Activated naive CD4-positive, alpha-beta T cell treated with anti-CD3 and anti-CD28 coated beads, Interleukin-2, amount 10 ng/mL, durations not matched to agents 7 days and 5 days (primary cell): ENCODE data around the gene SLC38A9.
A peak's percentile ranks its signal among the peaks of the same experiment; 100 is the strongest.

Experiments used
- CTCF ChIA-PET: fragments of 350-600 bp; sonication (Branson Sonifier 250); formaldehyde crosslinking; loops from one replicate; lab custom pipeline; 2021; ENCODE audit warnings: antibody characterized with exemption; lab: Charles Lee
- DNase-seq: peaks from one replicate; pipeline ENCODE4 v3.0.0-alpha.2; 2020
- H3K27ac Mint-ChIP-seq: one replicate; pipeline ENCODE4 v1.8.0; 2021; ENCODE audit warnings: mild to moderate bottlenecking, moderate library complexity, mixed read lengths
- H3K27me3 Mint-ChIP-seq: one replicate; pipeline ENCODE4 v1.8.0; 2021; ENCODE audit warnings: mild to moderate bottlenecking, mixed read lengths
- H3K36me3 Mint-ChIP-seq: one replicate; pipeline ENCODE4 v1.8.0; 2021; ENCODE audit warnings: mixed read lengths
- H3K4me1 Mint-ChIP-seq: one replicate; pipeline ENCODE4 v1.8.0; 2021; ENCODE audit warnings: mixed read lengths
- H3K4me3 Mint-ChIP-seq: one replicate; pipeline ENCODE4 v1.8.0; 2021; ENCODE audit warnings: mild to moderate bottlenecking, moderate library complexity, mixed read lengths
- H3K9me3 Mint-ChIP-seq: one replicate; pipeline ENCODE4 v1.8.0; 2021; ENCODE audit warnings: mixed read lengths

SLC38A9 gene

GRCh38 chr5:55603922-55604321, 108.2 kb downstream of the SLC38A9 start:
- H3K27ac Mint-ChIP-seq = no peak overlapping the region
- CTCF ChIA-PET = no interaction called here
- H3K9me3 Mint-ChIP-seq = no peaks in the 10 kb centered on the region
- H3K27me3 Mint-ChIP-seq = peaks cover 4% of the 10 kb centered on the region
- H3K36me3 Mint-ChIP-seq = no peaks in the 10 kb centered on the region
- H3K4me1 Mint-ChIP-seq = peaks cover 46% of the 10 kb centered on the region
- no peak overlapping the region for H3K4me3 Mint-ChIP-seq
- DNase-seq = no peak

GRCh38 chr5:55601628-55602027, 110.5 kb downstream of the SLC38A9 start:
- no peaks in the 10 kb centered on the region for H3K9me3 Mint-ChIP-seq
- peak overlapping the region; percentile 91 for H3K27ac Mint-ChIP-seq
- H3K36me3 Mint-ChIP-seq = no peaks in the 10 kb centered on the region
- peaks cover 46% of the 10 kb centered on the region for H3K4me1 Mint-ChIP-seq
- peaks cover 7% of the 10 kb centered on the region for H3K27me3 Mint-ChIP-seq
- CTCF ChIA-PET = no interaction called here
- DNase-seq = no peak
- peak overlapping the region; percentile 68 for H3K4me3 Mint-ChIP-seq

GRCh38 chr5:55601204-55601618, 110.9 kb downstream of the SLC38A9 start:
- CTCF ChIA-PET = interaction anchor here (0.9 kb wide), 1 partner anchor 161 kb away, joined by 3 read pairs; no protein-coding TSS in a partner anchor
- Mint-ChIP-seq H3K36me3 (no peaks in the 10 kb centered on the region), H3K9me3 (no peaks in the 10 kb centered on the region), H3K4me3 (peak overlapping the region; percentile 68), H3K4me1 (peaks cover 43% of the 10 kb centered on the region), H3K27ac (peak overlapping the region; percentile 91), H3K27me3 (peaks cover 7% of the 10 kb centered on the region)
- no peak for DNase-seq

GRCh38 chr5:55600497-55601203, 111.5 kb downstream of the SLC38A9 start:
- Mint-ChIP-seq H3K9me3 (no peaks in the 10 kb centered on the region), H3K27ac (peak overlapping the region; percentile 91), H3K4me1 (peaks cover 43% of the 10 kb centered on the region), H3K36me3 (no peaks in the 10 kb centered on the region), H3K4me3 (peak overlapping the region; percentile 68), H3K27me3 (peaks cover 7% of the 10 kb centered on the region)
- CTCF ChIA-PET = interaction anchor here (0.9 to 1.2 kb wide), 2 partner anchors 9 to 161 kb away, joined by 3 read pairs; no protein-coding TSS in a partner anchor
- peak; percentile 42 for DNase-seq

- H3K36me3 Mint-ChIP-seq = no peaks in the 10 kb centered on the region
- peak overlapping the region; percentile 68 for H3K4me3 Mint-ChIP-seq
- H3K27me3 Mint-ChIP-seq = peaks cover 7% of the 10 kb centered on the region
- H3K9me3 Mint-ChIP-seq = no peaks in the 10 kb centered on the region
- CTCF ChIA-PET = interaction anchor here (0.9 to 1.2 kb wide), 2 partner anchors 9 to 160 kb away, joined by 3 read pairs; no protein-coding TSS in a partner anchor
- H3K4me1 Mint-ChIP-seq = peaks cover 43% of the 10 kb centered on the region
- peak overlapping the region; percentile 91 for H3K27ac Mint-ChIP-seq
- no peak for DNase-seq
These were observed 112.0 kb downstream of the SLC38A9 start for GRCh38 chr5:55600086-55600485.

GRCh38 chr5:55599148-55600050, 112.7 kb downstream of the SLC38A9 start:
- Mint-ChIP-seq H3K36me3 (peaks cover 2% of the 10 kb centered on the region), H3K27ac (peak overlapping the region; percentile 91), H3K4me3 (no peak overlapping the region), H3K4me1 (peaks cover 44% of the 10 kb centered on the region), H3K9me3 (no peaks in the 10 kb centered on the region), H3K27me3 (peaks cover 7% of the 10 kb centered on the region)
- CTCF ChIA-PET = interaction anchor here (1.2 kb wide), 1 partner anchor 8 kb away, joined by 3 read pairs; no protein-coding TSS in a partner anchor
- no peak for DNase-seq

- no peak overlapping the region for H3K4me3 Mint-ChIP-seq
- H3K9me3 Mint-ChIP-seq = no peaks in the 10 kb centered on the region
- CTCF ChIA-PET = no interaction called here
- H3K27me3 Mint-ChIP-seq = peaks cover 3% of the 10 kb centered on the region
- H3K27ac Mint-ChIP-seq = no peak overlapping the region
- H3K4me1 Mint-ChIP-seq = peaks cover 48% of the 10 kb centered on the region
- DNase-seq = no peak
- H3K36me3 Mint-ChIP-seq = peaks cover 6% of the 10 kb centered on the region
These were observed 114.8 kb downstream of the SLC38A9 start for GRCh38 chr5:55597014-55597981.

GRCh38 chr5:55594671-55595070, 117.5 kb downstream of the SLC38A9 start:
- CTCF ChIA-PET = no interaction called here
- no peak overlapping the region for H3K4me3 Mint-ChIP-seq
- no peak for DNase-seq

GRCh38 chr5:55593115-55593472, 119.0 kb downstream of the SLC38A9 start:
- Mint-ChIP-seq H3K4me1 (peaks cover 34% of the 10 kb centered on the region), H3K27ac (no peak overlapping the region), H3K9me3 (peaks cover 5% of the 10 kb centered on the region), H3K36me3 (peaks cover 10% of the 10 kb centered on the region), H3K4me3 (no peak overlapping the region), H3K27me3 (peaks cover 3% of the 10 kb centered on the region)
- DNase-seq = no peak
- CTCF ChIA-PET = no interaction called here

More at GRCh38 chr5:55594671-55595070, 117.5 kb downstream of the SLC38A9 start:
- Mint-ChIP-seq H3K4me1 (peaks cover 42% of the 10 kb centered on the region), H3K9me3 (no peaks in the 10 kb centered on the region), H3K27me3 (peaks cover 3% of the 10 kb centered on the region), H3K36me3 (peaks cover 8% of the 10 kb centered on the region), H3K27ac (no peak overlapping the region)

- H3K27ac Mint-ChIP-seq = no peak overlapping the region
- H3K4me3 Mint-ChIP-seq = no peak overlapping the region
- peaks cover 32% of the 10 kb centered on the region for H3K4me1 Mint-ChIP-seq
- DNase-seq = no peak
- peaks cover 3% of the 10 kb centered on the region for H3K27me3 Mint-ChIP-seq
- CTCF ChIA-PET = interaction anchor here (1.2 kb wide), 1 partner anchor 44 kb away, joined by 3 read pairs; no protein-coding TSS in a partner anchor
- H3K36me3 Mint-ChIP-seq = peaks cover 10% of the 10 kb centered on the region
- peaks cover 5% of the 10 kb centered on the region for H3K9me3 Mint-ChIP-seq
These were observed 119.6 kb downstream of the SLC38A9 start for GRCh38 chr5:55592388-55593114.

- Mint-ChIP-seq H3K4me3 (no peak overlapping the region), H3K27ac (peak overlapping the region; percentile 79), H3K27me3 (no peaks in the 10 kb centered on the region), H3K36me3 (peaks cover 10% of the 10 kb centered on the region), H3K9me3 (peaks cover 5% of the 10 kb centered on the region), H3K4me1 (peaks cover 32% of the 10 kb centered on the region)
- CTCF ChIA-PET = interaction anchor here (0.7 to 1.3 kb wide), 3 partner anchors 8 to 43 kb away, joined by 3 read pairs; no protein-coding TSS in a partner anchor
- DNase-seq = no peak
These were observed 120.4 kb downstream of the SLC38A9 start for GRCh38 chr5:55591686-55592085.

GRCh38 chr5:55585206-55585610, 126.9 kb downstream of the SLC38A9 start:
- Mint-ChIP-seq H3K4me1 (peaks cover 29% of the 10 kb centered on the region), H3K4me3 (no peak overlapping the region), H3K27ac (no peak overlapping the region), H3K9me3 (peaks cover 5% of the 10 kb centered on the region), H3K36me3 (peaks cover 4% of the 10 kb centered on the region), H3K27me3 (no peaks in the 10 kb centered on the region)
- CTCF ChIA-PET = no interaction called here
- no peak for DNase-seq
